ENCODE results near the gene CNTROB. TPM values are rescaled to one million over a fixed set of nuclear protein-coding genes. Genes with fewer than 3 reads are reported as not detected.

Gene CNTROB
- polyA plus RNA-seq, 1 donor from 2014 or later, result 48.7 TPM

DNA sequence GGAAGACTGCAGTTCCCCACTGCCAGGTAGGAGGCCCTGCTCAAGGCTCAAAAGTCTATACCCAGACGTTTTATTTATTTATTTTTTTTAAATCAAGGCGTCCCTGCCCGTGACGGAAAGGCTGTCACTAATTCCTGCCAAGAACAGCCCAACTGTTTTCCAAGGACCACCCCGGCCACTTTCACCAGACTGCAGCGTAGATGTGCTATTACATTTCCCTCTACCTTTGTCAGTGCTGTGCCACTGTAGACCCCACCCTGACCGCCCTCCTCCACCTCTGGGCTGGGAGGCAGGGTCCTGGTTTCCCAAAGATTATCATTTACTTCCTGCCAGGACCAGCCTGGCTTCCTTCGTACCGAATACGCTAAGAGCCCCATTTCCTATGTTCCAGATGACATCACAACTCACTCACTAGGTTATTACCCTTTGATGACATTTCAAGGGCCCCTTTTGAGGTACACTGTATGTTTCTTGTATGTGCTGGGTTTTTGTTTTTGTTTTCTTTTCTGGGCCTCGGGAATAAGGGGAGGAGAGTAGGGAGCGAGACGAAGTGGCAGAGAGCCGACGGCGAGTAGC, 9.6 kb upstream of the CNTROB start:
- no peak overlapping the region for H2AFZ ChIP-seq (ENCODE audit: low read depth, low read length)
- TF ChIP-seq, protein P1, sequence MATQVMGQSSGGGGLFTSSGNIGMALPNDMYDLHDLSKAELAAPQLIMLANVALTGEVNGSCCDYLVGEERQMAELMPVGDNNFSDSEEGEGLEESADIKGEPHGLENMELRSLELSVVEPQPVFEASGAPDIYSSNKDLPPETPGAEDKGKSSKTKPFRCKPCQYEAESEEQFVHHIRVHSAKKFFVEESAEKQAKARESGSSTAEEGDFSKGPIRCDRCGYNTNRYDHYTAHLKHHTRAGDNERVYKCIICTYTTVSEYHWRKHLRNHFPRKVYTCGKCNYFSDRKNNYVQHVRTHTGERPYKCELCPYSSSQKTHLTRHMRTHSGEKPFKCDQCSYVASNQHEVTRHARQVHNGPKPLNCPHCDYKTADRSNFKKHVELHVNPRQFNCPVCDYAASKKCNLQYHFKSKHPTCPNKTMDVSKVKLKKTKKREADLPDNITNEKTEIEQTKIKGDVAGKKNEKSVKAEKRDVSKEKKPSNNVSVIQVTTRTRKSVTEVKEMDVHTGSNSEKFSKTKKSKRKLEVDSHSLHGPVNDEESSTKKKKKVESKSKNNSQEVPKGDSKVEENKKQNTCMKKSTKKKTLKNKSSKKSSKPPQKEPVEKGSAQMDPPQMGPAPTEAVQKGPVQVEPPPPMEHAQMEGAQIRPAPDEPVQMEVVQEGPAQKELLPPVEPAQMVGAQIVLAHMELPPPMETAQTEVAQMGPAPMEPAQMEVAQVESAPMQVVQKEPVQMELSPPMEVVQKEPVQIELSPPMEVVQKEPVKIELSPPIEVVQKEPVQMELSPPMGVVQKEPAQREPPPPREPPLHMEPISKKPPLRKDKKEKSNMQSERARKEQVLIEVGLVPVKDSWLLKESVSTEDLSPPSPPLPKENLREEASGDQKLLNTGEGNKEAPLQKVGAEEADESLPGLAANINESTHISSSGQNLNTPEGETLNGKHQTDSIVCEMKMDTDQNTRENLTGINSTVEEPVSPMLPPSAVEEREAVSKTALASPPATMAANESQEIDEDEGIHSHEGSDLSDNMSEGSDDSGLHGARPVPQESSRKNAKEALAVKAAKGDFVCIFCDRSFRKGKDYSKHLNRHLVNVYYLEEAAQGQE (IDR thresholded peaks at IDR 0.05; ENCODE audit: borderline replicate concordance), result no peak
- TF ChIP-seq TAF1 (IDR thresholded peaks at IDR 0.05; ENCODE audit: low read depth) (no peak), SMC3 (conservative IDR thresholded peaks at IDR 0.05; ENCODE audit: poor library complexity) (no peak), EP300 (conservative IDR thresholded peaks at IDR 0.05; ENCODE audit: poor library complexity, severe bottlenecking) (no peak), RAD21 (conservative IDR thresholded peaks at IDR 0.05) (no peak), CTCF (IDR thresholded peaks at IDR 0.05; ENCODE audit: poor library complexity, severe bottlenecking) (no peak), MXI1 (conservative IDR thresholded peaks at IDR 0.05; ENCODE audit: poor library complexity, severe bottlenecking) (no peak), EZH2 (IDR thresholded peaks at IDR 0.05; ENCODE audit: borderline replicate concordance, insufficient read depth, low read length, poor library complexity, severe bottlenecking) (no peak), POLR2AphosphoS5 (IDR thresholded peaks at IDR 0.05) (no peak)
- H3K27ac ChIP-seq (ENCODE audit: low read length), result peak overlapping the region; percentile 31
- H3F3A ChIP-seq (ENCODE audit: insufficient read depth, low read length, poor library complexity, severe bottlenecking), result no peaks in the 10 kb centered on the region
- H3K4me2 ChIP-seq (ENCODE audit: low read length), result no peak overlapping the region
- no peaks in the 10 kb centered on the region for H3K79me2 ChIP-seq (replicated peaks; ENCODE audit: insufficient read depth, low read length)
- H3K9me2 ChIP-seq (ENCODE audit: insufficient read depth, low read length), result no peaks in the 10 kb centered on the region
- no peaks in the 10 kb centered on the region for H3K36me3 ChIP-seq (ENCODE audit: insufficient read depth, low read length)
- no peaks in the 10 kb centered on the region for H4K20me1 ChIP-seq (ENCODE audit: insufficient read depth)
- H3K9ac ChIP-seq (ENCODE audit: low read length), result peak overlapping the region; percentile 36
- H3K4me3 ChIP-seq (ENCODE audit: low read length), result peak overlapping the region; percentile 30
- H3K9me3 ChIP-seq (ENCODE audit: low read length), result no peaks in the 10 kb centered on the region
- no peaks in the 10 kb centered on the region for H3K27me3 ChIP-seq (ENCODE audit: insufficient read depth, low read depth, low read length)

DNA sequence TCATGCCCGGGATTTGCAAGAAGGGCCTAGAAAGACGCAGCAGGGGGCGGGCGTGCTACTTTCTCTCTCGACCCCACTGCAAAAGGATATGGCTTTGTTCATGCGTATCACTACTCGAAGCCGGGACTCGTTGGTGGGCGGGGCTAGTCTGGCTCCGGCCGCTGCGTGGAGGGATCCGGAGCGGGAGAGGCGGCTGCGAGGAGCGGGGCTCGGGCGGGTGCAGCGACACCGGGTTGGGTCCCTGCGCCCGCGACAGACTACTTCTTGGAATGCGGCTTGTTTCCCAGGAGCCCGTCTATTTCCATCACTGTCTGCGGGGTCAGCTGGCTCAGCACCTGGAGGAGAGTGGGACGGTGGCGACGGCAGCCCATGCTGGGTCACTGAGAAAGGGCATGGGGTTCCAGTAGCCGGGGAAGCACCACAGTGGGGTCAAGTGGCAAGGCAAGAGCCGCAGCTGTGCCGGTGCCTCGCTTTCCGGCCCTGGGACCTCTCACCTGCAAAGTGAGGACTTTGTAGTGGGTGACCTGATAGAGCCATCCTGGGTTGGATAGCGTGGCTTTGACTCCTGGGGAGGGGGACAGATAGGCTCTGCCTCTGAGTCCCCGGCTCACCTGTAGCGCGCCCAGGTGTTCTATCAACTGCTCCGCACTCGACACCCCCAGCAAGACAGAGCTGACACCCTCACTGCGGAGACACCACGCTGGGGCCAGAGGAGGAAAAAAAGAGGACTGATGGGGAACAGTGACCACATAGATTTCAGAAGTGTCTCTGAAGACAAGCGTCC, 9.0 kb upstream of the CNTROB start:
- no peaks in the 10 kb centered on the region for H3K27me3 ChIP-seq (ENCODE audit: insufficient read depth, low read depth, low read length)
- H3K27ac ChIP-seq (ENCODE audit: low read length), result peak overlapping the region; percentile 31
- no peaks in the 10 kb centered on the region for H3K36me3 ChIP-seq (ENCODE audit: insufficient read depth, low read length)
- no peaks in the 10 kb centered on the region for H3K9me3 ChIP-seq (ENCODE audit: low read length)
- H4K20me1 ChIP-seq (ENCODE audit: insufficient read depth), result no peaks in the 10 kb centered on the region
- peak overlapping the region; percentile 30 for H3K4me3 ChIP-seq (ENCODE audit: low read length)
- H3K9ac ChIP-seq (ENCODE audit: low read length), result peak overlapping the region; percentile 36
- no peaks in the 10 kb centered on the region for H3K79me2 ChIP-seq (replicated peaks; ENCODE audit: insufficient read depth, low read length)
- H3F3A ChIP-seq (ENCODE audit: insufficient read depth, low read length, poor library complexity, severe bottlenecking), result no peaks in the 10 kb centered on the region
- TF ChIP-seq TAF1 (IDR thresholded peaks at IDR 0.05; ENCODE audit: low read depth) (peak; percentile 55), EP300 (conservative IDR thresholded peaks at IDR 0.05; ENCODE audit: poor library complexity, severe bottlenecking) (no peak)
- no peak overlapping the region for H2AFZ ChIP-seq (ENCODE audit: low read depth, low read length)
- no peak overlapping the region for H3K4me2 ChIP-seq (ENCODE audit: low read length)
- H3K9me2 ChIP-seq (ENCODE audit: insufficient read depth, low read length), result no peaks in the 10 kb centered on the region

Measured in neural cell (in vitro differentiated cells).